ENCODE results near the gene IFNGR1.

GRCh38 chr6:137206577-137206976 lies 12.6 kb downstream of the IFNGR1 start:
- TF ChIP-seq, protein P1, sequence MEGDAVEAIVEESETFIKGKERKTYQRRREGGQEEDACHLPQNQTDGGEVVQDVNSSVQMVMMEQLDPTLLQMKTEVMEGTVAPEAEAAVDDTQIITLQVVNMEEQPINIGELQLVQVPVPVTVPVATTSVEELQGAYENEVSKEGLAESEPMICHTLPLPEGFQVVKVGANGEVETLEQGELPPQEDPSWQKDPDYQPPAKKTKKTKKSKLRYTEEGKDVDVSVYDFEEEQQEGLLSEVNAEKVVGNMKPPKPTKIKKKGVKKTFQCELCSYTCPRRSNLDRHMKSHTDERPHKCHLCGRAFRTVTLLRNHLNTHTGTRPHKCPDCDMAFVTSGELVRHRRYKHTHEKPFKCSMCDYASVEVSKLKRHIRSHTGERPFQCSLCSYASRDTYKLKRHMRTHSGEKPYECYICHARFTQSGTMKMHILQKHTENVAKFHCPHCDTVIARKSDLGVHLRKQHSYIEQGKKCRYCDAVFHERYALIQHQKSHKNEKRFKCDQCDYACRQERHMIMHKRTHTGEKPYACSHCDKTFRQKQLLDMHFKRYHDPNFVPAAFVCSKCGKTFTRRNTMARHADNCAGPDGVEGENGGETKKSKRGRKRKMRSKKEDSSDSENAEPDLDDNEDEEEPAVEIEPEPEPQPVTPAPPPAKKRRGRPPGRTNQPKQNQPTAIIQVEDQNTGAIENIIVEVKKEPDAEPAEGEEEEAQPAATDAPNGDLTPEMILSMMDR (IDR thresholded peaks at IDR 0.05; ENCODE audit: insufficient read depth, low read depth, low read length), result no peak
- no peak for TF ChIP-seq EZH2 (IDR thresholded peaks at IDR 0.05; ENCODE audit: insufficient read depth, low read length)
